HG02678 (cell line): ENCODE results near the gene TPRKB.
"Not testable (repeated sequence)": the region's sequence is repeated elsewhere in the genome, so short reads cannot be mapped to it uniquely, and the experiment has no call there.

Experiments used
- ATAC-seq: cut with Tn5 transposase; IDR thresholded peaks from one replicate; pipeline ENCODE4 v1.9.1; 2021; ENCODE audit warnings: mild to moderate bottlenecking, moderate library complexity; ENCODE audit not compliant: unreplicated experiment

Gene TPRKB

GRCh38 chr2:73740767-73741166 lies 3.6 kb upstream of the TPRKB start:
- no peak for ATAC-seq

GRCh38 chr2:73739101-73739500 lies 2.0 kb upstream of the TPRKB start:
- no peak for ATAC-seq

GRCh38 chr2:73736378-73736777 lies 767 bp downstream of the TPRKB start:
- no peak for ATAC-seq

GRCh38 chr2:73730810-73731209 lies 6.3 kb downstream of the TPRKB start:
- no peak for ATAC-seq

- ATAC-seq = no peak
Observed at GRCh38 chr2:73728711-73729110, 8.4 kb downstream of the TPRKB start.

GRCh38 chr2:73728043-73728442 lies 9.1 kb downstream of the TPRKB start:
- ATAC-seq = no peak

- ATAC-seq = not testable (repeated sequence)
Observed at GRCh38 chr2:73726657-73727056, 10.5 kb downstream of the TPRKB start.

GRCh38 chr2:73718851-73719621 lies 18.1 kb downstream of the TPRKB start:
- ATAC-seq = no peak

- ATAC-seq = no peak
Observed at GRCh38 chr2:73718421-73718820, 18.7 kb downstream of the TPRKB start.

- ATAC-seq = not testable (repeated sequence)
Observed at GRCh38 chr2:73717695-73718094, 19.4 kb downstream of the TPRKB start.

- no peak for ATAC-seq
Observed at GRCh38 chr2:73717251-73717606, 19.9 kb downstream of the TPRKB start.

- no peak for ATAC-seq
Observed at GRCh38 chr2:73716543-73717250, 20.4 kb downstream of the TPRKB start.

- no peak for ATAC-seq
Observed at GRCh38 chr2:73714091-73714490, 23.1 kb downstream of the TPRKB start.

GRCh38 chr2:73708527-73708926 lies 28.6 kb downstream of the TPRKB start:
- ATAC-seq = no peak

- no peak for ATAC-seq
Observed at GRCh38 chr2:73707636-73708035, 29.5 kb downstream of the TPRKB start.

- ATAC-seq = no peak
Observed at GRCh38 chr2:73707058-73707457, 30.1 kb downstream of the TPRKB start.

GRCh38 chr2:73705091-73705490 lies 32.1 kb downstream of the TPRKB start:
- no peak for ATAC-seq

GRCh38 chr2:73704285-73704684 lies 32.9 kb downstream of the TPRKB start:
- no peak for ATAC-seq

GRCh38 chr2:73703675-73704074 lies 33.5 kb downstream of the TPRKB start:
- no peak for ATAC-seq

GRCh38 chr2:73702852-73703493 lies 34.2 kb downstream of the TPRKB start:
- not testable (repeated sequence) for ATAC-seq

- ATAC-seq = no peak
Observed at GRCh38 chr2:73701968-73702665, 35.0 kb downstream of the TPRKB start.

- ATAC-seq = not testable (repeated sequence)
Observed at GRCh38 chr2:73701448-73701765, 35.7 kb downstream of the TPRKB start.
